GM18909 (cell line): ENCODE measurements around the gene CAMK1D.
"Not testable (repeated sequence)": the region's sequence is repeated elsewhere in the genome, so short reads cannot be mapped to it uniquely, and the experiment has no call there.

Experiments
- ATAC-seq: cut with Tn5 transposase; IDR thresholded peaks from one replicate; pipeline ENCODE4 v1.9.1; 2021; ENCODE audit warnings: mild to moderate bottlenecking; ENCODE audit not compliant: unreplicated experiment, poor library complexity

Gene CAMK1D

GRCh38 chr10:12420530-12421120, 71.3 kb downstream of the CAMK1D start:
- no peak for ATAC-seq

- no peak for ATAC-seq
These were observed 72.8 kb downstream of the CAMK1D start for GRCh38 chr10:12422189-12422588.

- ATAC-seq: no peak
These were observed 74.5 kb downstream of the CAMK1D start for GRCh38 chr10:12423896-12424295.

- ATAC-seq: no peak
These were observed 77.9 kb downstream of the CAMK1D start for GRCh38 chr10:12427276-12427675.

- ATAC-seq: no peak
These were observed 79.2 kb downstream of the CAMK1D start for GRCh38 chr10:12428447-12429135.

GRCh38 chr10:12430406-12430982, 81.1 kb downstream of the CAMK1D start:
- ATAC-seq: no peak

GRCh38 chr10:12431151-12432101, 82.1 kb downstream of the CAMK1D start:
- ATAC-seq: no peak

GRCh38 chr10:12432402-12433189, 83.2 kb downstream of the CAMK1D start:
- no peak for ATAC-seq

- no peak for ATAC-seq
These were observed 84.9 kb downstream of the CAMK1D start for GRCh38 chr10:12434277-12434676.

- not testable (repeated sequence) for ATAC-seq
These were observed 85.3 kb downstream of the CAMK1D start for GRCh38 chr10:12434677-12435076.

GRCh38 chr10:12435348-12435747, 86.0 kb downstream of the CAMK1D start:
- no peak for ATAC-seq

- ATAC-seq: no peak
These were observed 89.8 kb downstream of the CAMK1D start for GRCh38 chr10:12438919-12439692.

GRCh38 chr10:12439767-12440166, 90.4 kb downstream of the CAMK1D start:
- ATAC-seq: not testable (repeated sequence)

GRCh38 chr10:12443026-12443425, 93.7 kb downstream of the CAMK1D start:
- no peak for ATAC-seq

- ATAC-seq: no peak
These were observed 95.8 kb downstream of the CAMK1D start for GRCh38 chr10:12444981-12445700.

GRCh38 chr10:12445701-12446334, 96.5 kb downstream of the CAMK1D start:
- no peak for ATAC-seq

GRCh38 chr10:12448340-12448728, 99.0 kb downstream of the CAMK1D start:
- ATAC-seq: no peak

- ATAC-seq: peak; percentile 82
These were observed 99.5 kb downstream of the CAMK1D start for GRCh38 chr10:12448729-12449391.
